Measurements from ENCODE around the gene GM2A. TPM values are rescaled to one million over a fixed set of nuclear protein-coding genes. Genes with fewer than 3 reads are reported as not detected.
A peak's percentile ranks its signal among the peaks of the same experiment; 100 is the strongest.

GM2A gene
- total and polyA plus RNA-seq, 8 donors, result 28.3 to 70.0 (median 37.0) TPM

DNA sequence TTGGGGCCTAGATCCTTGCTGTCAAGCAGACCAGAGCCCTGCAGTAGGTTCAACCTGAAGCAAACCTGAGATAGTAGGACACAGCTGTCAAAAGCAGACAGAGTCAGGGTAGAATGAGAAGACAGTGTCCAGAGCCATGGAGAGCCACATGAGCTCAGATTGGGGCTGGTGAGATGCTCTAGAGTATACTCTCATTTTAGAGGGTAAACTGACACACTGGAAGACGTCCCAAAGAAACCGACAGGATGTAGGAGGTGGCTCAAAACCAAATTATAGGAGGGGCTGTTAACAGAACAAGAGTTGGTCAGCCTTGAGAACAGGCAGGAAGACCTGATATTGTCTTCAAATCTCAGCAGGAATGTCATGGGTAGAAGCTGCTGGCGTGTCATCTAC is 40.6 kb upstream of the GM2A start:
- no peaks in the 10 kb centered on the region for H3K27me3 ChIP-seq
- H3K27ac ChIP-seq, result peak overlapping the region; percentile 41 to 94
- H3K36me3 ChIP-seq, result no peaks in the 10 kb centered on the region
- H3K4me1 ChIP-seq, result peaks cover 23 to 98% of the 10 kb centered on the region in 2 donors
- H3K4me3 ChIP-seq, result peak overlapping the region in 1 of 2 donors; percentile 1
- ATAC-seq (no peak), DNase-seq (no peak)
- H3K9me3 ChIP-seq, result no peaks in the 10 kb centered on the region
- TF ChIP-seq, protein P1, sequence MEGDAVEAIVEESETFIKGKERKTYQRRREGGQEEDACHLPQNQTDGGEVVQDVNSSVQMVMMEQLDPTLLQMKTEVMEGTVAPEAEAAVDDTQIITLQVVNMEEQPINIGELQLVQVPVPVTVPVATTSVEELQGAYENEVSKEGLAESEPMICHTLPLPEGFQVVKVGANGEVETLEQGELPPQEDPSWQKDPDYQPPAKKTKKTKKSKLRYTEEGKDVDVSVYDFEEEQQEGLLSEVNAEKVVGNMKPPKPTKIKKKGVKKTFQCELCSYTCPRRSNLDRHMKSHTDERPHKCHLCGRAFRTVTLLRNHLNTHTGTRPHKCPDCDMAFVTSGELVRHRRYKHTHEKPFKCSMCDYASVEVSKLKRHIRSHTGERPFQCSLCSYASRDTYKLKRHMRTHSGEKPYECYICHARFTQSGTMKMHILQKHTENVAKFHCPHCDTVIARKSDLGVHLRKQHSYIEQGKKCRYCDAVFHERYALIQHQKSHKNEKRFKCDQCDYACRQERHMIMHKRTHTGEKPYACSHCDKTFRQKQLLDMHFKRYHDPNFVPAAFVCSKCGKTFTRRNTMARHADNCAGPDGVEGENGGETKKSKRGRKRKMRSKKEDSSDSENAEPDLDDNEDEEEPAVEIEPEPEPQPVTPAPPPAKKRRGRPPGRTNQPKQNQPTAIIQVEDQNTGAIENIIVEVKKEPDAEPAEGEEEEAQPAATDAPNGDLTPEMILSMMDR (IDR thresholded peaks at IDR 0.05), result no peak
- intact Hi-C loops (cut with DNase I), result no loop called here

GRCh38 chr5:151213803-151214613 is 39.0 kb upstream of the GM2A start:
- H3K36me3 ChIP-seq, result no peaks in the 10 kb centered on the region
- intact Hi-C loops (cut with DNase I), result no loop called here
- H3K27me3 ChIP-seq, result no peaks in the 10 kb centered on the region
- TF ChIP-seq, protein P1 (IDR thresholded peaks at IDR 0.05), result no peak
- ATAC-seq, result peak; percentile 97
- peak overlapping the region in 1 of 2 donors; percentile 24 for H3K4me3 ChIP-seq
- DNase-seq, result peak in 3 of 4 donors; percentile 54 to 92 (median 90)
- peaks cover 16 to 98% of the 10 kb centered on the region in 2 donors for H3K4me1 ChIP-seq
- peak overlapping the region; percentile 75 to 94 for H3K27ac ChIP-seq
- H3K9me3 ChIP-seq, result no peaks in the 10 kb centered on the region

GRCh38 chr5:151214614-151215545 is 38.1 kb upstream of the GM2A start:
- TF ChIP-seq, protein P1 (IDR thresholded peaks at IDR 0.05), result no peak
- Histone ChIP-seq H3K27ac (peak overlapping the region; percentile 75 to 94), H3K36me3 (no peaks in the 10 kb centered on the region), H3K27me3 (no peaks in the 10 kb centered on the region), H3K9me3 (no peaks in the 10 kb centered on the region), H3K4me3 (peak overlapping the region in 1 of 2 donors; percentile 24), H3K4me1 (peaks cover 16 to 97% of the 10 kb centered on the region in 2 donors)
- DNase-seq, result peak in 1 of 4 donors; percentile 56
- ATAC-seq, result peak; percentile 56
- intact Hi-C loops (cut with DNase I), result no loop called here

- Histone ChIP-seq H3K9me3 (no peaks in the 10 kb centered on the region), H3K36me3 (no peaks in the 10 kb centered on the region), H3K27me3 (no peaks in the 10 kb centered on the region), H3K4me1 (peaks cover 16 to 97% of the 10 kb centered on the region in 2 donors), H3K4me3 (no peak overlapping the region), H3K27ac (peak overlapping the region; percentile 75 to 94)
- no peak for ATAC-seq
- DNase-seq, result no peak
- TF ChIP-seq, protein P1 (IDR thresholded peaks at IDR 0.05), result no peak
- intact Hi-C loops (cut with DNase I), result no loop called here
Observed at GRCh38 chr5:151215546-151215880, 37.5 kb upstream of the GM2A start.

- Histone ChIP-seq H3K27me3 (no peaks in the 10 kb centered on the region), H3K4me3 (no peak overlapping the region), H3K36me3 (no peaks in the 10 kb centered on the region), H3K4me1 (peaks cover 16 to 97% of the 10 kb centered on the region in 2 donors), H3K9me3 (no peaks in the 10 kb centered on the region), H3K27ac (peak overlapping the region in 1 of 2 donors; percentile 31)
- TF ChIP-seq, protein P1 (IDR thresholded peaks at IDR 0.05), result no peak
- ATAC-seq, result no peak
- DNase-seq, result no peak
- intact Hi-C loops (cut with DNase I), result no loop called here
Observed at GRCh38 chr5:151216781-151217180, 36.2 kb upstream of the GM2A start.
